Endothelial cell of umbilical vein (primary cell): ENCODE results near the gene MAST4.
A peak's percentile ranks its signal among the peaks of the same experiment; 100 is the strongest.

Source experiments
- EZH2 ChIP-seq: IDR thresholded peaks from 2 replicates; pipeline ENCODE4 v1.6.1; 2012; ENCODE audit warnings: borderline replicate concordance, low read depth, mild to moderate bottlenecking, moderate library complexity, low read length, inconsistent platforms; ENCODE audit not compliant: severe bottlenecking
- FOS ChIP-seq: IDR thresholded peaks from 2 replicates; pipeline ENCODE4 v1.6.1; 2011; ENCODE audit warnings: mild to moderate bottlenecking, low read length, moderate library complexity, borderline replicate concordance; ENCODE audit not compliant: insufficient read depth
- JUN ChIP-seq: IDR thresholded peaks from 2 replicates; pipeline ENCODE4 v1.6.1; 2011; ENCODE audit warnings: borderline replicate concordance, low read depth; ENCODE audit not compliant: insufficient read length, insufficient read depth
- MYC ChIP-seq: IDR thresholded peaks from one replicate; pipeline ENCODE4 v1.6.1; 2011; ENCODE audit warnings: mild to moderate bottlenecking, low read depth, low read length
- POLR2A ChIP-seq: IDR thresholded peaks from 2 replicates; pipeline ENCODE4 v1.6.1; 2012; ENCODE audit warnings: low read depth, mild to moderate bottlenecking, control low read depth, low read length
- POLR2AphosphoS5 ChIP-seq: IDR thresholded peaks from 2 replicates; pipeline ENCODE4 v1.6.1; 2012; ENCODE audit warnings: low read depth, mild to moderate bottlenecking, control low read depth, low read length, moderate library complexity; ENCODE audit not compliant: insufficient read depth
- TF ChIP-seq, protein P1 (sequence below), 2 donors: IDR thresholded peaks; 1 replicate in 1 of 2; 2 replicates in 1 of 2; pipeline ENCODE4 v1.5.1; 2011; ENCODE audit warnings: low read length in 2 of 2, mild to moderate bottlenecking in 2 of 2, moderate library complexity in 2 of 2, control low read depth in 1 of 2, inconsistent platforms in 1 of 2, low read depth in 1 of 2; ENCODE audit not compliant: insufficient read depth in 1 of 2; ENCODE audit errors: extremely low read depth in 1 of 2
- TF ChIP-seq, protein P2 (sequence below): IDR thresholded peaks from 2 replicates; pipeline ENCODE4 v1.6.1; 2011; ENCODE audit not compliant: insufficient read depth, insufficient read length

DNA sequence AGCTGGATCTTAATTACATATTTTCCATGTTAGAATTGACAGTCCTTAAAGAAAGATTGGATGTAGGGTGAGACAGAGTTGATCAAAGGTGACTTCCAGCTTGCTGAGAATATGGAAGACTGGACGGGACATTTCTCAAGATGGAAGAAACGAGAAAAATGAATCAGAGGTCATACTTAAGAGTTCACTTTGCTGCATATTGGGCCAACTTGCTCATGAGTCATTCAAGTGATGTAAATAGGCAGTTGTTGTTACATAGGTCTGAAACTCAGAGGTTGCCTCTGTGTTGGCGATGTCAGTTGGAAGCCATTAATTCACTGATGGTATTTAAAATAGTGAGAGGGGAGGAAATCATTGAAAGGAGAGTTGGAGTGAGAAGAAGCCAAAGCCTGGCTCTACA, 467.6 kb downstream of the MAST4 start:
- TF ChIP-seq, protein P1, sequence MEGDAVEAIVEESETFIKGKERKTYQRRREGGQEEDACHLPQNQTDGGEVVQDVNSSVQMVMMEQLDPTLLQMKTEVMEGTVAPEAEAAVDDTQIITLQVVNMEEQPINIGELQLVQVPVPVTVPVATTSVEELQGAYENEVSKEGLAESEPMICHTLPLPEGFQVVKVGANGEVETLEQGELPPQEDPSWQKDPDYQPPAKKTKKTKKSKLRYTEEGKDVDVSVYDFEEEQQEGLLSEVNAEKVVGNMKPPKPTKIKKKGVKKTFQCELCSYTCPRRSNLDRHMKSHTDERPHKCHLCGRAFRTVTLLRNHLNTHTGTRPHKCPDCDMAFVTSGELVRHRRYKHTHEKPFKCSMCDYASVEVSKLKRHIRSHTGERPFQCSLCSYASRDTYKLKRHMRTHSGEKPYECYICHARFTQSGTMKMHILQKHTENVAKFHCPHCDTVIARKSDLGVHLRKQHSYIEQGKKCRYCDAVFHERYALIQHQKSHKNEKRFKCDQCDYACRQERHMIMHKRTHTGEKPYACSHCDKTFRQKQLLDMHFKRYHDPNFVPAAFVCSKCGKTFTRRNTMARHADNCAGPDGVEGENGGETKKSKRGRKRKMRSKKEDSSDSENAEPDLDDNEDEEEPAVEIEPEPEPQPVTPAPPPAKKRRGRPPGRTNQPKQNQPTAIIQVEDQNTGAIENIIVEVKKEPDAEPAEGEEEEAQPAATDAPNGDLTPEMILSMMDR (IDR thresholded peaks at IDR 0.05; ENCODE audit: extremely low read depth in 1 of 2, insufficient read depth in 1 of 2, low read depth in 1 of 2, low read length in 2 of 2) = no peak
- no peak for TF ChIP-seq POLR2A
- no peak for TF ChIP-seq POLR2AphosphoS5
- no peak for TF ChIP-seq EZH2
- TF ChIP-seq, protein P2, sequence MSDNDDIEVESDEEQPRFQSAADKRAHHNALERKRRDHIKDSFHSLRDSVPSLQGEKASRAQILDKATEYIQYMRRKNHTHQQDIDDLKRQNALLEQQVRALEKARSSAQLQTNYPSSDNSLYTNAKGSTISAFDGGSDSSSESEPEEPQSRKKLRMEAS = no peak
- no peak for TF ChIP-seq MYC
- TF ChIP-seq JUN = peak; percentile 82
- TF ChIP-seq FOS = peak; percentile 85
